Neuronal stem cell (in vitro differentiated cells): ENCODE data around the gene AOPEP.

Experiments used
- DNase-seq: peaks from one replicate; pipeline ENCODE4 v3.0.0-alpha.2; 2013; ENCODE audit warnings: low spot score
- H2AFZ ChIP-seq: one replicate; pipeline ENCODE4 v1.6.1; 2013; ENCODE audit warnings: mild to moderate bottlenecking, low read length, inconsistent platforms
- H2AK5ac ChIP-seq: 2 replicates; pipeline ENCODE4 v1.6.1; 2013; ENCODE audit warnings: low read depth, mild to moderate bottlenecking, inconsistent platforms, low read length, moderate library complexity, mixed read lengths
- H2BK120ac ChIP-seq: 2 replicates; pipeline ENCODE4 v1.6.1; 2013; ENCODE audit warnings: low read depth, mild to moderate bottlenecking, inconsistent platforms, low read length, moderate library complexity, mixed read lengths
- H2BK12ac ChIP-seq: one replicate; pipeline ENCODE4 v1.6.1; 2013; ENCODE audit warnings: low read length, inconsistent platforms
- H2BK15ac ChIP-seq: 2 replicates; pipeline ENCODE4 v1.6.1; 2013; ENCODE audit warnings: mild to moderate bottlenecking, low read length, inconsistent platforms, mixed read lengths
- H2BK5ac ChIP-seq: one replicate; pipeline ENCODE4 v1.6.1; 2013; ENCODE audit warnings: inconsistent platforms, mild to moderate bottlenecking, low read length, moderate library complexity
- H3K14ac ChIP-seq: one replicate; pipeline ENCODE4 v1.6.1; 2013; ENCODE audit warnings: low read length, inconsistent platforms
- H3K18ac ChIP-seq: 2 replicates; pipeline ENCODE4 v1.6.1; 2013; ENCODE audit warnings: low read length, inconsistent platforms
- H3K23ac ChIP-seq: 2 replicates; pipeline ENCODE4 v1.6.1; 2013; ENCODE audit warnings: low read depth, mild to moderate bottlenecking, mixed read lengths, low read length, inconsistent platforms; ENCODE audit not compliant: poor library complexity
- H3K27ac ChIP-seq: replicated peaks from 3 replicates; pipeline ENCODE4 v1.5.1; 2013; ENCODE audit warnings: low read length, inconsistent platforms
- H3K27me3 ChIP-seq, 3 experiments: 2 replicates each; pipeline ENCODE4 v1.6.1; 2013; ENCODE audit warnings: low read length in 3 of 3, mild to moderate bottlenecking in 2 of 3, inconsistent platforms in 1 of 3, low read depth in 1 of 3, mixed read lengths in 1 of 3, moderate library complexity in 1 of 3; ENCODE audit not compliant: control insufficient read depth in 3 of 3, insufficient read depth in 3 of 3
- H3K36me3 ChIP-seq, 2 donors: replicated peaks in 1 of 2; 2 replicates each; pipeline ENCODE4 v1.6.1; 2013; ENCODE audit warnings: low read length in 2 of 2; ENCODE audit not compliant: control insufficient read depth in 2 of 2, insufficient read depth in 2 of 2
- H3K4ac ChIP-seq: 2 replicates; pipeline ENCODE4 v1.6.1; 2013; ENCODE audit warnings: inconsistent platforms, mild to moderate bottlenecking, low read length, moderate library complexity
- H3K4me1 ChIP-seq, 2 donors: 1 replicate in 1 of 2; 2 replicates in 1 of 2; pipeline ENCODE4 v1.6.1; 2013; ENCODE audit warnings: low read length in 2 of 2, low read depth in 1 of 2; ENCODE audit not compliant: control insufficient read depth in 2 of 2, insufficient read depth in 1 of 2
- H3K4me2 ChIP-seq: one replicate; pipeline ENCODE4 v1.6.1; 2013; ENCODE audit warnings: mild to moderate bottlenecking, low read length, inconsistent platforms; ENCODE audit not compliant: insufficient read depth, poor library complexity, severe bottlenecking
- H3K4me3 ChIP-seq, 2 donors: 2 replicates each; pipeline ENCODE4 v1.5.1; 2013; ENCODE audit warnings: low read length in 2 of 2, mild to moderate bottlenecking in 2 of 2, inconsistent platforms in 1 of 2, moderate library complexity in 1 of 2
- H3K79me1 ChIP-seq: one replicate; pipeline ENCODE4 v1.6.1; 2013; ENCODE audit warnings: low read depth, mild to moderate bottlenecking, inconsistent platforms, low read length, moderate library complexity
- H3K9ac ChIP-seq: one replicate; pipeline ENCODE4 v1.6.1; 2013; ENCODE audit warnings: mild to moderate bottlenecking, low read depth, low read length, inconsistent platforms; ENCODE audit not compliant: poor library complexity
- H3K9me3 ChIP-seq, 2 donors: replicated peaks in 1 of 2; 2 replicates each; pipeline versions ENCODE3 to v1.6.1; 2013; ENCODE audit warnings: low read length in 2 of 2, mild to moderate bottlenecking in 2 of 2, inconsistent platforms in 1 of 2, low read depth in 1 of 2, mixed read lengths in 1 of 2, moderate library complexity in 1 of 2; ENCODE audit not compliant: control insufficient read depth in 2 of 2, insufficient read depth in 1 of 2
- H4K8ac ChIP-seq: one replicate; pipeline ENCODE4 v1.6.1; 2013; ENCODE audit warnings: low read depth, mild to moderate bottlenecking, inconsistent platforms, low read length, moderate library complexity
- H4K91ac ChIP-seq: one replicate; pipeline ENCODE4 v1.6.1; 2013; ENCODE audit warnings: low read length, low read depth, mild to moderate bottlenecking, inconsistent platforms; ENCODE audit not compliant: poor library complexity
- WGBS, 2 donors: extraction: QIAGEN DNeasy Blood & Tissue Kit; methylation state at CpG; one replicate each; pipeline ENCODE4 v1.1.7; 2013; ENCODE audit warnings: missing lambda C conversion rate in 2 of 2, mixed read lengths in 1 of 2; ENCODE audit not compliant: insufficient read length in 2 of 2, insufficient replicate concordance in 1 of 2; ENCODE audit errors: extremely low coverage in 2 of 2; 5-methylcytosine and 5-hydroxymethylcytosine counted together

Gene AOPEP

GRCh38 chr9:95035846-95036245 lies 309.3 kb downstream of the AOPEP start:
- no peak overlapping the region for H3K27ac ChIP-seq
- no peak overlapping the region for H3K18ac ChIP-seq
- H3K14ac ChIP-seq: no peak overlapping the region
- H2BK15ac ChIP-seq: no peak overlapping the region
- no CpG with 5 or more reads among the region's 3 CpGs for WGBS, 2 donors
- no peak overlapping the region for H3K4ac ChIP-seq
- H2BK120ac ChIP-seq: no peak overlapping the region
- no peaks in the 10 kb centered on the region for H3K27me3 ChIP-seq
- no peak overlapping the region for H2BK5ac ChIP-seq
- no peak overlapping the region for H4K91ac ChIP-seq
- H3K36me3 ChIP-seq: peaks cover 2 to 13% of the 10 kb centered on the region in 2 donors
- no peaks in the 10 kb centered on the region for H3K79me1 ChIP-seq
- DNase-seq: no peak
- no peak overlapping the region for H4K8ac ChIP-seq
- no peak overlapping the region for H2AK5ac ChIP-seq
- peaks cover 7 to 8% of the 10 kb centered on the region in 2 donors for H3K4me1 ChIP-seq
- no peak overlapping the region for H3K23ac ChIP-seq
- no peak overlapping the region for H2AFZ ChIP-seq
- no peak overlapping the region for H3K4me3 ChIP-seq
- H3K9me3 ChIP-seq: peaks cover 0 to 2% of the 10 kb centered on the region in 2 donors
- no peak overlapping the region for H3K4me2 ChIP-seq
- H2BK12ac ChIP-seq: no peak overlapping the region
- no peak overlapping the region for H3K9ac ChIP-seq

GRCh38 chr9:95036676-95037075 lies 310.2 kb downstream of the AOPEP start:
- peaks cover 2 to 13% of the 10 kb centered on the region in 2 donors for H3K36me3 ChIP-seq
- peak overlapping the region in 1 of 2 donors; percentile 47 for H3K4me3 ChIP-seq
- WGBS, 2 donors: no CpG with 5 or more reads among the region's 2 CpGs
- H3K4me1 ChIP-seq: peaks cover 4% of the 10 kb centered on the region in 2 donors
- no peaks in the 10 kb centered on the region for H3K27me3 ChIP-seq
- H2AFZ ChIP-seq: no peak overlapping the region
- no peak overlapping the region for H3K23ac ChIP-seq
- H3K4me2 ChIP-seq: no peak overlapping the region
- no peak overlapping the region for H3K27ac ChIP-seq
- no peak overlapping the region for H3K4ac ChIP-seq
- no peak for DNase-seq
- H2BK15ac ChIP-seq: no peak overlapping the region
- no peak overlapping the region for H3K9ac ChIP-seq
- no peak overlapping the region for H2BK12ac ChIP-seq
- H2BK120ac ChIP-seq: no peak overlapping the region
- no peak overlapping the region for H2AK5ac ChIP-seq
- no peak overlapping the region for H2BK5ac ChIP-seq
- peaks cover 0 to 2% of the 10 kb centered on the region in 2 donors for H3K9me3 ChIP-seq
- no peak overlapping the region for H4K91ac ChIP-seq
- no peaks in the 10 kb centered on the region for H3K79me1 ChIP-seq
- H3K18ac ChIP-seq: no peak overlapping the region
- H3K14ac ChIP-seq: no peak overlapping the region
- no peak overlapping the region for H4K8ac ChIP-seq

- DNase-seq: no peak
- Histone ChIP-seq H3K79me1 (no peaks in the 10 kb centered on the region), H4K8ac (no peak overlapping the region), H2BK120ac (no peak overlapping the region), H3K4me1 (no peaks in the 10 kb centered on the region), H3K18ac (no peak overlapping the region), H3K14ac (no peak overlapping the region), H3K9me3 (peaks cover 0 to 2% of the 10 kb centered on the region in 2 donors), H2BK12ac (no peak overlapping the region), H3K36me3 (peaks cover 2 to 13% of the 10 kb centered on the region in 2 donors), H2BK5ac (no peak overlapping the region), H3K23ac (no peak overlapping the region), H2AFZ (no peak overlapping the region), H4K91ac (no peak overlapping the region), H3K4ac (no peak overlapping the region), H3K4me2 (no peak overlapping the region), H3K27me3 (no peaks in the 10 kb centered on the region), H3K4me3 (no peak overlapping the region), H3K9ac (no peak overlapping the region), H2AK5ac (no peak overlapping the region), H3K27ac (no peak overlapping the region), H2BK15ac (no peak overlapping the region)
- WGBS, 2 donors: no CpG with 5 or more reads among the region's 7 CpGs
Observed at GRCh38 chr9:95037789-95038521, 311.5 kb downstream of the AOPEP start.

- DNase-seq: no peak
- H3K9me3 ChIP-seq: peaks cover 0 to 2% of the 10 kb centered on the region in 2 donors
- H3K27ac ChIP-seq: no peak overlapping the region
- no peak overlapping the region for H3K4me3 ChIP-seq
- H2BK15ac ChIP-seq: no peak overlapping the region
- no peak overlapping the region for H3K4ac ChIP-seq
- H2BK5ac ChIP-seq: no peak overlapping the region
- H3K27me3 ChIP-seq: no peaks in the 10 kb centered on the region
- H3K14ac ChIP-seq: no peak overlapping the region
- no peak overlapping the region for H3K18ac ChIP-seq
- H2BK120ac ChIP-seq: no peak overlapping the region
- H2AK5ac ChIP-seq: no peak overlapping the region
- no peaks in the 10 kb centered on the region for H3K4me1 ChIP-seq
- no peak overlapping the region for H3K23ac ChIP-seq
- H2BK12ac ChIP-seq: no peak overlapping the region
- no peak overlapping the region for H2AFZ ChIP-seq
- no peak overlapping the region for H4K91ac ChIP-seq
- H3K4me2 ChIP-seq: no peak overlapping the region
- H3K36me3 ChIP-seq: peaks cover 2 to 14% of the 10 kb centered on the region in 2 donors
- no peak overlapping the region for H4K8ac ChIP-seq
- no peaks in the 10 kb centered on the region for H3K79me1 ChIP-seq
- H3K9ac ChIP-seq: no peak overlapping the region
- no CpG with 5 or more reads among the region's 9 CpGs for WGBS, 2 donors
Observed at GRCh38 chr9:95038666-95039065, 312.2 kb downstream of the AOPEP start.
